G401.6 (cell line): ENCODE data around the gene TRIM38.
"Not testable (repeated sequence)": the region's sequence is repeated elsewhere in the genome, so short reads cannot be mapped to it uniquely, and the experiment has no call there.

Experiments
- FAIRE-seq: peaks from 2 replicates; lab custom pipeline; 2012; peaks lifted over from hg19 to GRCh38; lab: Jason Lieb, UNC

TRIM38 gene, protein sequence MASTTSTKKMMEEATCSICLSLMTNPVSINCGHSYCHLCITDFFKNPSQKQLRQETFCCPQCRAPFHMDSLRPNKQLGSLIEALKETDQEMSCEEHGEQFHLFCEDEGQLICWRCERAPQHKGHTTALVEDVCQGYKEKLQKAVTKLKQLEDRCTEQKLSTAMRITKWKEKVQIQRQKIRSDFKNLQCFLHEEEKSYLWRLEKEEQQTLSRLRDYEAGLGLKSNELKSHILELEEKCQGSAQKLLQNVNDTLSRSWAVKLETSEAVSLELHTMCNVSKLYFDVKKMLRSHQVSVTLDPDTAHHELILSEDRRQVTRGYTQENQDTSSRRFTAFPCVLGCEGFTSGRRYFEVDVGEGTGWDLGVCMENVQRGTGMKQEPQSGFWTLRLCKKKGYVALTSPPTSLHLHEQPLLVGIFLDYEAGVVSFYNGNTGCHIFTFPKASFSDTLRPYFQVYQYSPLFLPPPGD

DNA sequence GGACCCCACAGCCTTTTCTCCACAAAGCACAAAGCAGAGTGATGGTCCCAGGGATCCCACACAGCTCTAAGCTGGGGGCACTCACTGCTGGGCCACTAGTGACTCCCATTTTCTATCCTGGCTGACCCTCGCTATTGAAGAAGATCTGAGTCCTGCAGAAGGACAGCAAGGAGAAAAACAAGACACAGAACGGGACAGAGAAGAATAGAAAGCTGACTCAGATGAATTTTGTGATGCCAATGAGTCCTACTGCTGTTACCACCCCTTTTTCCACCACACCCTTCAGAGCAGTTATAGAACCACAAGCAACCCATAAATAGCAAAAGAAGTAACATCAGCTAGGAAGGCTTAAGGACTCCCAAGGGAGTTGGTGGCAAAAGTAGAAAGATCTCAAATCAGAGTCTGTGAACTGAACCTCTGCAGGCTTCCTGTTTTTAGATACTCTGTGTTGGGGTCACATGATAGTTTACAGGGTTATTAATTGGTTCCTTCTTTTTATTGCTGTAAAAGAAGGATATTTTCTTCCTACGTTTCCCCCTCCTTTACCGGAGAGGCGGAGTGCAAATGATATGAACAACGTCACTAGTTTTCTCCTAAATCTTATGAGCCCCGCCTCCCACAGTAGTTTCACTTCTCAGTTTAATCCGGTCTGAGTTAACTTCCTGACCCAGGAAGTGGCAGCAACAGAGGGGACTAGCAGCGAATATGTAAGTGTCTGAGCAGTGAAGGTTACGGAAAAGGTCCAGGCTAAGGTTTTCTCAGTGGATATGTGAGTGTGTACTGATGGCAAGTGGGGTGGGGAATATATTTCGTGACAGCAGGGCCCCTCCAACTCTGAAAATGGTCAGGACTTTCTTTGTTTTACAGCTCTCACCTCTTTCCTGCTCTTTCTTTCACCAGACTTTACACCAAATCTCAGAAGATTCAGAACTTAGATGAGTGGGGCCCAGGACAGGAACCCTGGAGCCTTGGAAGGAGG lies at the start of gene TRIM38:
TSS of gene TRIM38 (plus strand) at position 654 of the 979 bp plus-strand sequence. CDS start 3,721 bp downstream, outside the sequence.
- no peak for FAIRE-seq

DNA sequence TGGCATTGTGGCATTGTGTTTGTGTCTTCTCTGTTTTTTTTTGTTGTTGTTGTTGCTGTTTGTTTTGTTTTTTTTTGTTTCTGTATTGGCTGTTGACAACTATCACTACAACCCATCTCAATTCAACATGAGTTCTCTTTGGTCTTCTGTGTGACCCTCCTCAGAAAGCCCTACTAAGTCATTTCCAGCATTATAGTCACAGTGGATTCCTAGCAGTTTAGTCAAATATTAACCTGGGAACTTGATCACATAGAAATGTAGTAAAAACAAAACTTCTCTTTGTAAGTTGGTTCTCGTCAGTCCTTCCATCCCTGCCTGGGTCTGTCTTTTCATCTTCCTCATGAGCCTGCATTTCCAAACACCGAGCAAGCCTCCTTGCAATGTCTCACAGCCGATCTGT lies 48.9 kb upstream of the TRIM38 start:
- no peak for FAIRE-seq

- FAIRE-seq, result no peak
These were observed 46.3 kb upstream of the TRIM38 start for GRCh38 chr6:25916330-25916729.

DNA sequence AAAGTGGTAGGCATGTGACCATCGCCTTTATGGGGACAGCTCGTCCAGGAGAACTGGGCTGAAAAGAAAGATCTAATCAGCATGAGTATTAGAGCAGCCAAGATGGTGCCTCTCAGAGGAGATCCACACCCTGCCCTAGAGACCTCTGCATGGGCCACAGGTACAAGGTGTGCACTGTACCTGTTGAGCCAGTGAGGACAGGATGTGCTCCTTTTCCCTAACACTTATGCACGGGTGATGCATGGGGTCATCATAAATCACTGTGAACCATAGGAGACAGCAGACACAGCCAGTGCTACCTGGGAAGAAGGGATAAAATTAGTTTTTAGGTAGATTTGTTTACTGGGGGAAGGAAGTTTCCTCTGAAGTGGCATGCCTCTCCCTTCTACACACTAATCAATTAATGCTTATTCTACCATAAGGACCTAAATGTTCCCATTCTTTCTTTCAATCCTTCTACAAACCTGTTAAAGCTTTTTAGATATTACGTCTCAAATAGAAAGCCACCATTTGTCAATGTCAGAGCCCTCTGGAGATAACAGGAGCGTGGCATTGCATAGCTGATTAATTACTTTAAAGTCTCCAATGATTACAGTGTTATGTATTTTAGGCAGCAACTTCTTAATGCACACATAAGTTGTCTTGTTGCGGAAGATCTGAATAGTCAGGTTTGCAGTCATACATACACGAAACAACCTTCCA lies 45.7 kb upstream of the TRIM38 start:
- FAIRE-seq, result no peak

GRCh38 chr6:25918083-25918683 lies 44.4 kb upstream of the TRIM38 start:
- no peak for FAIRE-seq

GRCh38 chr6:25919657-25920056 lies 42.9 kb upstream of the TRIM38 start:
- no peak for FAIRE-seq

DNA sequence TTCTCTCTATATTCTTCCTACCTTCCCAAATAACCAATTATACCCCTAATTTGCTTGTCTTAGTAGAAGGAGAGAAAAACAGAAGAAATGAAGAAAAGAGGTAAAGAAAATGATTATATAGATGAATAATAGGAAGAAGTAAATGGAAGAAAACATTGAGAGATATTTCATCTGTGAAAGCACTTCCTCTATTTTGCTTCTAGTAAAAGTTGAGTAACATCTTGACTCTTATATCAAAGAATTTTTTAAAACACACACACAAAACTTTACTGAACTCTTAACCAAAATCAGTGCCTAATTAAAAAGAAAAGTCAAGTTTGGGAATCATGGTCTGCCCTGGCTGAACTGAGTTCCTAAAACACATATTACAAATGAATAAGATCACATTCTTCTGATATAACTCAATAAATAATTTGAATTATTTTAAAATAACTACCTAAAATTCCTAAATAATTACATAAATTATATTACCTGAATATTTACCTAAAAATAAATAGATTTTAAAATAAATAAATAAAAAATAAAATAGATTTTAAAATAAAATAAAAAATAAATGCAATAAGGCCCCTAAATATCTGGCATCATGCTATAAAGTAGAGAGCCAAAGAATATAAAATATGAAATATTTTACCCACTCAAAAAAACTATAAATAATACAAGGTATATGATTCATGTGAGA lies 40.9 kb upstream of the TRIM38 start:
- peak; percentile 88 for FAIRE-seq

DNA sequence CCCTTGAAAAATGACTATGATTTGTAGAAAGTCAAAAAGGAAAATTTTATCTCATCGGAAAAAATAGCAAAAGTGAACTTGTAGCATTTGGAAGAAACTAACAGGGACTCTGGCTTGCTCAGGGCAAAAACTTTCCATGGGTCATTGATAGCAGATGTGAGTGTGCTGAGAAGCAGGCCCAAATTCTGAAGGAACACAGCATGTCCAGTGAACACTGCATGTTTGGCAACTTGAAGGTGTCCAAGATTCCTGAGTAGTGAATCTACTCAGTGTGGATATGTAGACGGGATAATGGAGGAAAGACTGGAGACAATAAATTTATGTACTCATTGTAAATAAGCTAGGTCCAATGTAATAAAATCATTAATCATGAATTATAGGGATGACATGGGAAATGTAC lies 40.3 kb upstream of the TRIM38 start:
- no peak for FAIRE-seq

GRCh38 chr6:25925876-25926275 lies 36.7 kb upstream of the TRIM38 start:
- no peak for FAIRE-seq

GRCh38 chr6:25927178-25927577 lies 35.4 kb upstream of the TRIM38 start:
- no peak for FAIRE-seq

- FAIRE-seq, result no peak
These were observed 34.8 kb upstream of the TRIM38 start for GRCh38 chr6:25927756-25928216.

DNA sequence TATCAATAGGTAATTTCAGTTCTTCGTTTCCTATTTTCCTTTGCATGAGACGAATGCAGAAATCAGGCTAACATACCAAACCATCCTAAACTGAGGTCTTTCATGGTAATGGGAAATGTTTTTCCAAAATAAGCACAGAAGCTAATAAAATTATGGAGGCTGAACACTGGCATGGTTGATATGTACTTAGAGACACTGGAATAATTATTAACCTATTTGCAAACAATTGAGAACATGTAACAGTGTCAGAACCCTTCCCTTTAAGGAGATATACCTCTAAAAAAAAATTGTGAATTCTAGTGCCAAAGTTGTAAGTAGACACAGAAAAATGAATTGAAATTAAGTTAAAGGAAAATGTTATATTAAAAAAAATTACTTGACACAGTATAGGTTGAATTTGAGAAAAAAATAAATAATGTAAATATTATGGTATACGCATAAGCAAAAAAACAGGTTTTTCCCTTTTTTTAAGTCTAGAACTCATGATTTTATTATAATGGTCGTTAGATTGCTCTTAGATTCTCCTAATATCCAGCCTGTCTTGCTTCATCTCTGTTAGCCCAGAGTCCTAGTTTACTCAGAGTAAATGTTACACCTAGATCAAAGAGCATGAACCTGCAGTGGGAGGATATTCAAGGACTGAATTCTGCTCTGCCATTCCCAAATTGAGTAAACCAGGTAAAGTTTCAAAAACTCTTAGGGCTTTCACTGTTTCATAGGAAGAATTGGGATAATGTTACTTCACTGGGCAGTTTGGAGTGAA lies 33.9 kb upstream of the TRIM38 start:
- FAIRE-seq, result no peak

DNA sequence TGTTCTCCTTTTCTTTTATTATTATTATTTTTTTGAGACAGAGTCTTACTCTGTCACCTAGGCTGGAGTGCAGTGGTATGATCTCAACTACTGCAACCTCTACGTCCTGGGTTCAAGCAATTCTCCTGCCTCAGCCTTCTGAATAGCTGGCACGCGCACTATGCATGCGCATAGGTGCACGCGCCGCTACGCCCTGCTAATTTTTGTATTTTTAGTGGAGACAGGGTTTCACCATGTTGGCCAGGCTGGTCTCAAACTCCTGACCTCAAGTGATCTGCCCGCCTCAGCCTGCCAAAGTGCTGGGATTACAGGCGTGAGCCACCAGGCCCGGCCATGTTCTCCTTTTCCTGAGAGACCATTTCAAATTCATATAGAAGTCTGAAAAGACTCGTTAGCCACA lies 32.8 kb upstream of the TRIM38 start:
- FAIRE-seq, result not testable (repeated sequence)

DNA sequence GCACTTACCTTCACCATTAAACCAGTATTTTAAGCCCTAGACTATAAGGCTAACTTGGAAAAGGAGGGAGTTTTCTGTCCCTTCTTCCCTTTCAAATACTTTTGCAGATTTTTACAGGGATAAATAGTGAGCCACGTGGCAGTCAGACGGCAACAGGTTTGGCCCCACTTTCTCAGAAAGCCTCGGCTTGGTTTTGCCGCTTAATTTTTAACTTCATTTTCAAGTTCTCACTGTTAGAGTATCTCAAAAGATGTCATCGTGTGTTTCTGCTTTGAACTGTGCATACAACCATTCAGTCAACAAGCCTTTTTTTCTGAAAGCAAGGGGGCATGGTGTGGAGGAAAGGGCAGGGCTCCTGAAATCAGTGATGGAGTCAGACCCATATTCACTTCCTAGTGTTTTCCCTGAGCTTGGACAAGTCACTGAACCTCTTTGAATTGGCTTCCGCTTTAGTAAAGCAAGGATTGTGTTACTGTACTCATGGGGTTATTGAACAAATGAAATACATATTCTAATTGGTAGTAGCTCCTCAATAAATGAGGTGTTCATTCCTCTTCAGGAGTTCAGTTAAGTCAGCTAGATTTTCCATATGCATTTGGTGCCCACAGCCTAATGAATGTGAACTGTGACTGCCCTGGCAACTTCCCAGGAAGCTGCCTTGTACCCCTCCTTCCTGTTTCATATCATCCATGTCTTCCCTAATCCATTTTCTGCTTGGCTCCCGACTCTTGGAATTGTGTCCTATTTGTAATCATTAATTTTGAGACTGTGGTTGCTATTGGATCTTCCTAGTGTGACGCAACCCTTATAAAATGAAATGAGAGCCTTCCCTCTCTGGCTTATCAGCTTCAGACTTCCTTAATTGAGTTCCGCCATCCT lies 31.8 kb upstream of the TRIM38 start, which contains the start of gene SLC17A2:
TSS of gene SLC17A2 (minus strand) at position 160 of the 879 bp plus-strand sequence. CDS start 4,895 bp downstream, outside the sequence.
- FAIRE-seq, result no peak

- no peak for FAIRE-seq
These were observed 31.2 kb upstream of the TRIM38 start for GRCh38 chr6:25931411-25931709.

DNA sequence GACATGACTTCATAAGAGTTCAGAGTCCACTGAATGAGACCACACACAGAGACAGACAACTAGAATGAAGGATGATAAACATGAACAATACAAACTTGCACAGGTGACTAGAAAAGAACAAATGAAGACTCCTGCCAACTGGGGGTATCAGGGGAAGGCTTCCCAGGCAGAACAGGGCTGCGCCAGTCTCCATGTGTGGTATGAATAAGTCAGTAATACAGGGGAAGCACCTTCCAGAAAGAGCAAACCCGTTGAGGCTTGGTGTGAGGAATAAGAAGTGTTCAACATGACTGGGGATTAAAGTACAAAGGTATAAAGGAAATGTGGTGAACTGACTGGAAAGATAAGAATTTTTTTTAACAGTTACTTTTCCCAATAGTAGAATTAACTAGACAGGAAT lies 28.4 kb upstream of the TRIM38 start:
- FAIRE-seq, result no peak

DNA sequence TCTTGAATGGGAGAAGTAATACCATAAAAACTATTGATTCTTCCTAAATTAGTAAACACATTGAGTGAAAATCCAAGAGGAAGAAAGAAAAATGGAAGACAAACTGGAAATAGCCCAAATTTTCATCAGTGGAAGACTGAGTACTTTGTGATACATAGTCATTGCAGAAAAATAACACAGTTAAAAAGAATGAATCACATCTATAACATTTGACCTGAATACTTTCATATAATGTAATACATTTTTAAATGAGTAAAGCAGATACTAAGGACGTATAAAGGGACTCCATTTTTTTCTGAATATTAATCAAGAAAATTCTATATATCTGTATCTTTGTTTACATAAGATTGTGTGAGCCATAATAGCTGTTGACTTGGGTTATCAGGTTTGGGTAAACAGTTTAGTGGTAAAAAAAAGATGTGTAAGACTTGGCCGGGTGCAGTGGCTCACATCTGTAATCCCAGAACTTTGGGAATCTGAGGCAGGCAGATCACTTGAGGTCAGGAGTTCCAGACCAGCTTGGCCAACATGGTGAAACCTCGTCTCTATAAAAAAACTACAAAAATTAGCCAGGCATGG lies 27.8 kb upstream of the TRIM38 start:
- no peak for FAIRE-seq

DNA sequence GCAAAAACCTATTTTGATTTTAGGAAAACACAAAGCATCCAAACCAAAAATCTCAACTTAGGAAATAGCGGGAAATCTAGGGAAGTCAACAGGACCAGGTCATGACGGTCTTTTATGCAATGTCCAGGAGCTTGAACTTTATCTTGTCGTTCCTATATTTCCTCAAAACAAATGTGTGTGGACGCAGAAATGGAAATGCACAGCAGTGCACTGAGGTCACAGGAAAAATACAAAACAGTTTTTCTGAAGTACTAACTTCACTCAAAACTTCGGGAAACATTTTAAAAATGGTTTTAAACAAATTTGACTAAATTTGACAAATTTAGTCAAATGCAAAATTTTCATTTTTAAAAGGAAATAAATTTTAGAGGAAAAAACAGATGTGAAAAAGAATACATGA lies 26.6 kb upstream of the TRIM38 start:
- FAIRE-seq, result no peak

- FAIRE-seq, result no peak
These were observed 23.0 kb upstream of the TRIM38 start for GRCh38 chr6:25939593-25939992.
